ENCODE results near the gene MRPS34. TPM values are rescaled to one million over a fixed set of nuclear protein-coding genes. Genes with fewer than 3 reads are reported as not detected.

MRPS34 gene
- total RNA-seq, 1 donor from 2014 or later, result 105 TPM

- peak; percentile 99 for DNase-seq (ENCODE audit: extremely low read depth, low read depth, low spot score)
Measured at GRCh38 chr16:1782408-1783264, 9.7 kb upstream of the MRPS34 start, which contains the start of the genes NUBP2 and SPSB3. TSS of gene NUBP2 (plus strand) at chr16:1782960. CDS start at chr16:1783021, 61 bp downstream. TSS of gene SPSB3 (minus strand) at chr16:1782571. CDS start at chr16:1781483, 1,088 bp downstream.

- no peak for DNase-seq (ENCODE audit: extremely low read depth, low read depth, low spot score)
Measured at GRCh38 chr16:1781758-1782407, 8.9 kb upstream of the MRPS34 start.

DNA sequence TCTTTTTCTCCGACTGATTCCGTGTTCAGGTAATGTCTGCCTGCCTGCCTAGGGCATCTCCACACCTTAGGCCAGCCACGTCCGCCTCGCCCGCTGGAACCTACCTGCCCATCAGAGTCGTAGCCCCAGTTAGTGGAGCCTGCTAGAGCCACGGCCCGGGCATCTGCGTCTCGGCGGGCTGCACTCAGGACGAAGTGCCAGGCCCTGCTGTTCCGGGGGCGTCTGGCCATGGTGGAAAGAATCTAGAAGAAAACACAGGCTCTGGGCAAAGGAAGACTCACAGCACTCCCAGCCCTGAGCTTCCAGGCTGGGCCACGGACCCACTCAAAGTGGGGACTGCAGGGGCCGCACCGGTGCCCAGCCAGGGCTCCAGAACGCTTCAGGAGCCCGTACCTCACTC is 8.3 kb upstream of the MRPS34 start:
- DNase-seq (ENCODE audit: extremely low read depth, low read depth, low spot score), result no peak

GRCh38 chr16:1780677-1781072 is 7.7 kb upstream of the MRPS34 start:
- no peak for DNase-seq (ENCODE audit: extremely low read depth, low read depth, low spot score)

GRCh38 chr16:1779741-1780676 is 7.1 kb upstream of the MRPS34 start:
- DNase-seq (ENCODE audit: extremely low read depth, low read depth, low spot score), result no peak

DNA sequence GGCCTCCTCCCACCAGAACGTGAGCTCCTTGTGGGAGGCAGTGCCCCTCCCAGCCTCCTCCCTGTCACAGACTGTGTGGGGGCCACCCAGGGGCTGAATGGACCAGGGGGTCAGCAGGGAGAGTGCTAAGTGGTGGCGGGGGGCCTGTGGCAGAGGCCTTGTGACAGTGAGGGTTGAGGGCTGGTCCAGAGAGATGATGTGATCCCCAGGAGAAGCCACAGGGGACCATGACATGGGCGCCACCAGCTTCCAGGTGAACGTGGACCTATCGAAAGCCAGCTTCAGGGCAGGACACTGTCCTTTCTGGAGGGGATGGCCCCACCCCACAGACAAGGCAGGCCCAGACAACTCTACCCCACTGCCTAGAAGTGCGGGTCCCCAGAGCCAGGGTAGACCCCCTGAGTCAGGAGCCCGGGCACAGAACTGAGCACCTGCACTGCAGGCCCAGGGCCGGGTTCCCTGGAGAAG is 6.3 kb upstream of the MRPS34 start:
- no peak for DNase-seq (ENCODE audit: extremely low read depth, low read depth, low spot score)

DNA sequence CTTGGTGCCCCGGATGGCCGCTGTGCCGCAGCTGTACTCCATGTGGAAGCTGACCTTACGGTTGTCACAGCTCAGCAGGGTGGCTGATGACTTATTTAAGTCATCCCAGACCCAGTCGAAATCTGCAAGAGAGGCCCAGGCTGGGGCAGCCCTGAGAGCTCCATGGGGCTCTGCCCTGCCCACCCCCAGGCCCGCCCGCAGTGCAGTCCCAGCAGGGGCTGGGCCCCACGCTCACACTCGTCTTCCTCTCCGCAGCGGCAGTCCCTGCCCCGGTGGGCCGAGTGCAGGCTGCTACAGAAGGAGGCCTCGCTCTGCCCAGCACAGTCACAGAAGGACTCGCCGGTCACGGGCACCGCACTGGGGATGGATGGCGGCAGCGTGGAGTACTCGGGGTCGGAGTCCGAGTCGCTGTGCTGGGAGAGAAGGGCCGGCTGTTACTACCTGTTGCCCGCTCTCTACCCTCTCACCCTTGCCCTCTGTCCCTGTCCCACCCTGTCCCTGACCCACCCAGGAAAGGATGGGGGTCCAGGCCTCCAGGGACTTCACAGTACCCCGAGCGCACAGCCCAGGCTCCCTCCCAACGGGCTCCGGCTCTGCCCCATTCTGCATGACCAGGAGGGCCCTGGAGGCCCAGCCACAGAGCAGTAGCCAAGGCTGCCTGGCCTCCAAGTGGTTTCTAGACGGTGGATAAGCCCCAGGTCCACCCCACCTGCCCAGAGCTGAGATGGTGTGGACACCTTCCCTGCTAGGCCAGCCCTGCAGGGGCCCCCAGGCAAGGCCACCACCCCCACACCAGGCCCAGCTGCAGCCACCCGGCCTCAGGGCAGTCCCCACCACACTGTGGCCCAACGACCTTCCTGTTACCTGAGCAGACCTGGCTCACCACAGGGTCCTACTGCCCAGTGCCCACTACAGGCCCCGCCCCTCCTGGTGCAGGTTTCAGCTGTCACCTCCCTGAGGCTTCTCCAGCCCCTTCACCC is 5.6 kb upstream of the MRPS34 start:
- no peak for DNase-seq (ENCODE audit: extremely low read depth, low read depth, low spot score)

GRCh38 chr16:1777375-1778199 is 4.7 kb upstream of the MRPS34 start:
- DNase-seq (ENCODE audit: extremely low read depth, low read depth, low spot score), result no peak

DNA sequence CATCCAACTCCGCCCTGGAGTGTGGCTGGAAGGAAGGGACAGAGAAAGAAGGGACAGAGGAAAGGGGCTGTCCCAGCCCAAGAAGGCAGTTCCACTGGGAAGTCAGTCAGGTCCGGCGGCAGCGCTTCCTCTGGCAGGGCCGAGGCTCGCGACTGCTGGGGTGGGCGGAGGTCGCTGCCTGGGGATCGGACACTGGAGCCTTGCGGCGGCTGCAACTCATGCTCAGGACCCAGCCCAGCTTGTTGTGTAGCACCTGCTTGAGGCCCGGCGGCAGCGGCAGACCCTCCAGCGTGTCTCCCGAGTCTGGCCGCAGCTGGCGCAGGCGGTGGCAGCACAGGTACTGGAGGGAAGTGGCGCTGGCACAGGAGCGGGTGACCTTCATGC is 4.0 kb upstream of the MRPS34 start:
- DNase-seq (ENCODE audit: extremely low read depth, low read depth, low spot score), result no peak

DNA sequence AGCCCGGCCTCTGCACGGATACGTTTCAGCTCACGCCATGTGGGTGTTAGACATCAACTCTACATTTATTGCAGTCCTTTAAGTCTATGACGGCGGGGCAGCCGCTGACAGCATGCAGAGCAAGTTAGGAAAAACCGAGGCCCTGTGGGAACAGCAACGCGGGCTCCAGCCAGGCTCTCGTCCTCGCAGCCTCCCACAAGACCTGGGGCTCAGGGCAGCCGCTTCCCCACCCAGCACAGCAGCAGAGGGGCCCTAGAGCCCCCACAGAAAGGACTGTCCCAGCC is 3.7 kb upstream of the MRPS34 start:
- no peak for DNase-seq (ENCODE audit: extremely low read depth, low read depth, low spot score)

- DNase-seq (ENCODE audit: extremely low read depth, low read depth, low spot score), result no peak
Measured at GRCh38 chr16:1775846-1776671, 3.1 kb upstream of the MRPS34 start.

DNA sequence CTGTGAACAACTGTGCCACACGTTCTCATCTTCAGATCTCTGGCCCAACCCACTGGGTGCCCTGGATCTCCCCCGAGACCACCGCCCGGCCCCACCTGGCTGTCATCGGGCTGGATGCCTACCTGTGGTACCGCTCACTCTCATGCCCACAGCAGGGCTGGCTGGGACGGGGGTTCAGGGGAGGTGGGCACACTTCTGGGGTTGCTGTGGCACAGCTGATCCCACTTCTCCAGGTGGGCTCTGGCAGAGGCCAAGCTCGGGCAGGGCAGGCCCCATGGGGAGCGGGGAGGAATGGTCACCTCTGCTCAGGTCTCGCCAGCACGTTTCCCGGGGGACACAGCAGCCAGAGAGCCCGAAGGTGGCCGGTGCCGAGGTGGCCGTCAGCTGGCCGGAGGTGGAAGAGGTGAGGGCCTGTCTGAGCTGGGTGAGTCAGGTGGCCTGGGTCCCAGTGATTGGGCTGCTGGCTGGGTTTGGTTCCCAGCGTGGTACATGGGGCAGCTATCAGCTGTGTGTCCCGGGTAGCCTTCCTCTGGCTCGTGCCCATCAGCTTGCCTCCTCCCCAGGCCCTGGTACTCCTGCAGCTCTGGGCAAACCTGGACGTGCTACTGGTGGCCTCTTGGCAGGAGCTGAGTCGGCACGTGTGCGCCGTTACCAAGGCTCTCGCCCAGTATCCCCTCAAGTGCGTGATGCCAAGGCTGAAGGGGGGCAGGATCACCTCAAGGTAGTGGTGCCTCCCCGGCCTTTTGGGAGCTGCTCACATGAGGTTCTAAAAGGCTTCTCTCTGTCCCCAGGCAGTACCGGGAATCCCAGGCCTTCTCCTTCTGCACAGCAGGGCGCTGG is 2.3 kb upstream of the MRPS34 start:
- no peak for DNase-seq (ENCODE audit: extremely low read depth, low read depth, low spot score)

DNA sequence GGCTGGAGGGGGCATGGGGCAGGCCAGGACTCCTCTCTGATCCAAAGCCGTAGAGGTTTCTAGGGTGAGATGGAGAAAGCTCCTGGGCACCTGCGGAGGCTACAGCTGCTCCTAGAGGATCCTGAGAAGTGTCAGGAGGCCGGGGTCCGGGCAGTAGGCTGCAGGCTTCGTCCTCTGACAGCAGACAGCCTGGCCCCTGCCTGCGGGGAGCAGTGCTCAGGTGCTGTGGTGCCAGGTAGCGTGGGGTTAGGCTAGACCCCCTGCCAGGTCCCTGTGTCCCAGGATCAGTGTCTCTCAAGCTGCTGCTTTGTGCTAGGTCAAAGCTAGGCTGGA is 1.5 kb upstream of the MRPS34 start:
- DNase-seq (ENCODE audit: extremely low read depth, low read depth, low spot score), result no peak

GRCh38 chr16:1773703-1774447 is 941 bp upstream of the MRPS34 start:
- no peak for DNase-seq (ENCODE audit: extremely low read depth, low read depth, low spot score)

DNA sequence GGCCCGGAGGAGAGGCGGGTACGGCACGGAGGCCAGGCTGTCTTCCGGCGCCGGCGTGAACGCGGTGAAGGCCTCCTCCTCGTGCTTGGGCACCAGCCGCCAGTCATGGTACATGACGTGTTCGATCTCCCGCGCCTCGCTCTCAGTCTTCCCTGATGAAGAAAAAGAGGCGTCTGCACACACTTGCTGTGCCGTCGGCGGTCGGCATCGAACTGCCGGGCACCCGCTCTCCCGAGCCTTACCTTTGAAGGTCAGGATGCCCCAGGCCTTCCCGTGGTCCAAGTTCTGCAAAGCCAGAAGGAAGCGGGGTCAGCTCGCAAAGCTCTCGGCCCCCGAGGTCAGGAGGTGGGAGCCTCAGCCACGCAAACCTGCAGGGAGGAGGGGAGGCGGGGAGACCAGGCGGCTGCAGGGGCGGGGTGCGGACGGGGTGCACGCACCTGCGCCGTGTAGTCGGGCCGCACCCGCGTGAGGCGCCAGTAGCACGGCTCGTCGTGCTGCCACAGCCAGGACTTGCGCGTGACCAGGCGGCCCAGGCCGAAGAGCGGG is 499 bp downstream of the MRPS34 start, which contains the start of gene EME2:
Gene EME2, plus strand, starts transcription at position 449 of the 546 bp plus-strand sequence. CDS start 418 bp downstream, outside the sequence.
- no peak for DNase-seq (ENCODE audit: extremely low read depth, low read depth, low spot score)

DNA sequence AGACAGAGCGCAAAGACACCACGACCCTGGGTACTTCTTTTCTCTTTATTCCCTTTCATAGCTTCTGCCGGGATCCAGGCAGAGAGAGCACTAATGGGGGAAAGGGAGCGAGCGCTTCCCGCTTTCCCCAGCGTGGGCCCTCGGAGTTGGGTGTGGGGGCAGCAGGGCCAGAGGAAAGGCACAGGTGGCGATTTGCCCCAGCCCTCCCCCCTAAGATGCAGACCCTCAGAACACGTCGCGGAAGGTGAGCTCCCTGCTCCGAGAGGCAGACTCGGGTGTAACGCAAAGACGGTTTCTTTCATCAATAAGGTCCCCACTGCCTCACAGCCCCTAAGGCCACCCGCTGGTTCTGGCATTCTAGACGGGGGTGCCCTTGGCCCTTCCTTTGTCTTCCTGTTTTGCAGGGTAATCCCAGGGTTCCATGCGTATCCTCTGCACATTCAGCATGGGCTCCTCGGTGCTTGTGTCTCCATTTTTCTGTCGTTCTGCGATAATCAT is 1.0 kb downstream of the MRPS34 start:
- no peak for DNase-seq (ENCODE audit: extremely low read depth, low read depth, low spot score)

Data from glomerular endothelial cell (primary cell).